GM19043 (cell line): ENCODE measurements around the gene SH3PXD2A.
"Not testable (repeated sequence)": the region's sequence is repeated elsewhere in the genome, so short reads cannot be mapped to it uniquely, and the experiment has no call there.

ENCODE experiments used
- ATAC-seq: cut with Tn5 transposase; IDR thresholded peaks from one replicate; pipeline ENCODE4 v1.9.1; 2021; ENCODE audit warnings: low read depth; ENCODE audit not compliant: unreplicated experiment

Gene SH3PXD2A

GRCh38 chr10:103814626-103815370, 40.6 kb downstream of the SH3PXD2A start:
- no peak for ATAC-seq

GRCh38 chr10:103814105-103814504, 41.3 kb downstream of the SH3PXD2A start:
- no peak for ATAC-seq

- not testable (repeated sequence) for ATAC-seq
Observed at GRCh38 chr10:103813312-103813711, 42.1 kb downstream of the SH3PXD2A start.

- ATAC-seq = no peak
Observed at GRCh38 chr10:103812432-103812831, 42.9 kb downstream of the SH3PXD2A start.

- ATAC-seq = no peak
Observed at GRCh38 chr10:103812004-103812403, 43.4 kb downstream of the SH3PXD2A start.

- ATAC-seq = no peak
Observed at GRCh38 chr10:103811463-103811862, 43.9 kb downstream of the SH3PXD2A start.

- no peak for ATAC-seq
Observed at GRCh38 chr10:103808780-103809179, 46.6 kb downstream of the SH3PXD2A start.

GRCh38 chr10:103807996-103808395, 47.4 kb downstream of the SH3PXD2A start:
- ATAC-seq = no peak

- no peak for ATAC-seq
Observed at GRCh38 chr10:103806395-103807187, 48.8 kb downstream of the SH3PXD2A start.

- no peak for ATAC-seq
Observed at GRCh38 chr10:103805781-103806180, 49.6 kb downstream of the SH3PXD2A start.

- no peak for ATAC-seq
Observed at GRCh38 chr10:103804871-103805270, 50.5 kb downstream of the SH3PXD2A start.

GRCh38 chr10:103803941-103804340, 51.4 kb downstream of the SH3PXD2A start:
- ATAC-seq = no peak

GRCh38 chr10:103802637-103803353, 52.6 kb downstream of the SH3PXD2A start:
- ATAC-seq = no peak

GRCh38 chr10:103802081-103802480, 53.3 kb downstream of the SH3PXD2A start:
- no peak for ATAC-seq

GRCh38 chr10:103800789-103801540, 54.4 kb downstream of the SH3PXD2A start:
- ATAC-seq = no peak

GRCh38 chr10:103800089-103800488, 55.3 kb downstream of the SH3PXD2A start:
- no peak for ATAC-seq

GRCh38 chr10:103799341-103799740, 56.0 kb downstream of the SH3PXD2A start:
- no peak for ATAC-seq

GRCh38 chr10:103798511-103798910, 56.9 kb downstream of the SH3PXD2A start:
- ATAC-seq = no peak

GRCh38 chr10:103797857-103798256, 57.5 kb downstream of the SH3PXD2A start:
- ATAC-seq = no peak

- ATAC-seq = no peak
Observed at GRCh38 chr10:103795634-103796270, 59.6 kb downstream of the SH3PXD2A start.
